CD1c-positive myeloid dendritic cell (primary cell): Measurements from ENCODE around the gene RNF125.
"Not testable (repeated sequence)": the region's sequence is repeated elsewhere in the genome, so short reads cannot be mapped to it uniquely, and the experiment has no call there.

ENCODE experiments used
- DNase-seq: peaks from one replicate; pipeline ENCODE4 v3.0.0-alpha.2; 2016; ENCODE audit errors: extremely low spot score

RNF125 gene

DNA sequence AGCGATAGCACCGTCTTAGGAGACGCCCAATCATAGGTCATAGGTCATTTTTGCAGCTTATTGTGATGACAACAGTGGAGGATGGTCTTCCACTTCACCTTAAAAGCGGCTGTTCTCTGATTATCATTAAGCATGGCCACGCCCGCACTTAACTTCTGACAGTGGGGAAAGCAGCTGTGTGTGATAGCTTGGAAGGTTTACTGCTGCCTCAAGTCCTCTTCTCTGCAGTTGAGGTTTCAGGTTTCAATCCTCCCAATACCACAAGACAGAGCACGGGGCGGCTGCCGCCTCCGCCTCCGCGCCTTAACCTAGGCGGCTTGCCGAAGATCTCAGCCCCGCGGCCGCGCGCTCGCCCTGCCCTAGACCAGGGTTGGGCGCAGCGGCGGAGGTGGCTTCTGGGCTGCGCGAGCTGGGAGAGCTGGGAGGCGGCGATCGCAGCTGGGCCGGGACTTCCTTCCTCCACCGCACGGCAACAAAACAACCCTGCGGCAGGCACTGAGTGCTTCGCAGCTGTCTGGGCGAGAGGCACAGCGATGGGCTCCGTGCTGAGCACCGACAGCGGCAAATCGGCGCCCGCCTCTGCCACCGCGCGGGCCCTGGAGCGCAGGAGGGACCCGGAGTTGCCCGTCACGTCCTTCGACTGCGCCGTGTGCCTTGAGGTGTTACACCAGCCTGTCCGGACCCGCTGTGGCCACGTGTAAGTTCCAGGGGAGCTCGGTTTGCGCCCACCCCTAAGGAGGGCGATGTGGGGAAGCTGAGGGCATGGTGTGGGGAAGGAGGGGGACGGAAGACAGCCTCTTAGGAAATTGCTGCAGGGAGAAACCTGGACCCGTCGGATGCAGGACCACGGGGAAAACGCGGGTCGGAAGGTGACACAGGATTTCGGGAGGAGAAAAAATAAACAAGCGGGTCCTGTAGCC is at the start of gene RNF125:
TSS of gene RNF125 (plus strand) at position 495 of the 920 bp plus-strand sequence. CDS start at position 534, 39 bp downstream.
- DNase-seq: peak; percentile 93

DNA sequence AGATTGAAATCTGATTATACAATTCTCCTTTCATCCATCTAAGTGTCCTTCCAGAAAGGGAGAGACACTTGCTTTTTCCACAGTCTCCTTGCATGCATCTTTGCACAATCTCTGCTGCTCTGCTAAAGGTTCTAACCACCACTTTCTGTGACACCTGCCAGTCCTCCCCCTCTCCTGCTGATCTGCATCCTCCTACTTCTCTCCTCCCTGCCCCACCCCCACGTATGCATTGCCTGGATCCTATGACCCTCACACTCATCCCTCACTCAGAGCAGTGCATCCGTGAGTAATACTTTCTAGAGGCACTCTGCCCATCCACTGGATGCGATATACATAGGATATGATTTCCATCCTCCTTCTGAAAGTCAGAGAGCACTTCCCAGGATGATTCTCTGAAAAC is 48.0 kb upstream of the RNF125 start:
- no peak for DNase-seq

DNA sequence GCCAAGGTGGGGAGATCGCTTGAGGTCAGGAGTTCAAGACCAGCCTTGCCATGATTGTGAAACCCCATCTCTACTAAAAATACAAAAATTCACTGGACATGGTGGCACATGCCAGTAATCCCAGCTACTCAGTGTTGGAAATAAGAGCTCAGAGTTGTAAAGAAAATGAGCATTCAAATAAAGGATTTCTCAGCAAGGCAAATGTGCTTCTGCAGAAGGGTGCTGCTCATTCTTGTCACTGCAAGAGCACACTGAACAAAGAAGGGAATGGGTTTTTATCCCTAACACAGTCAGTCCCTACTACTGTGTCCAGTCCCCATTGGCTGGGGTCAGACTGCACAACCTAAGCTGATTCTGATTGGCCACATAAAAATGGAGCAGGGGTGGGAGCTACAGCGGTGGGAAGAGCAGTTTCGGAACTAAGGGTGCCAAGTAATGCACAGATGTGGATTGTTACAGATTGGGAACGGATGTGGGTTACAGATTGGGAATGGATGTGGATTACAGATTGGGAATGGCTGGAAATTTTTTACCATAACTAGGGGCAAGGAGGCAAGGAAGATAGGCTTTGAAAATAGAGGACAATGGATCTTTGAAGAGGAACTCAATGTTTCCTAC is 44.6 kb upstream of the RNF125 start:
- no peak for DNase-seq

DNA sequence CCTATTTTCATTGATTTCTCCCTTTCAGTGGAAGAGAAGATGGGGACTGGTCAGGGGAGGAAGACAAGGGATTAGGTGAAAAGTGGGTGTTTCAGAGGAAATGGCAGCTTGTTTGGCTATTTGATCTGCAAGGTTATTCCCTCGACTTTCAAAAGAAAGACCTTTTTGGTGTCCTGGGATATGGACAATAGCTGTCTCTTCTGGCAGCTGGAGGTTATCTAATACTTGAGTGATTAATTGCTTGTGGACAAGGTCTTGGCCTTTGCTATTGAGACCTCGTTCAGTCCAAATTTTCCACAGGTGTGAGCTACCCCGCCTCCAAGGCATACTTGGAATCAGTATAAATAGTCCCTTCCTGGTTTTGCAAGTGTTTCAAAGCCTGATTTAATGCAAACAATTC is 42.4 kb upstream of the RNF125 start:
- no peak for DNase-seq

DNA sequence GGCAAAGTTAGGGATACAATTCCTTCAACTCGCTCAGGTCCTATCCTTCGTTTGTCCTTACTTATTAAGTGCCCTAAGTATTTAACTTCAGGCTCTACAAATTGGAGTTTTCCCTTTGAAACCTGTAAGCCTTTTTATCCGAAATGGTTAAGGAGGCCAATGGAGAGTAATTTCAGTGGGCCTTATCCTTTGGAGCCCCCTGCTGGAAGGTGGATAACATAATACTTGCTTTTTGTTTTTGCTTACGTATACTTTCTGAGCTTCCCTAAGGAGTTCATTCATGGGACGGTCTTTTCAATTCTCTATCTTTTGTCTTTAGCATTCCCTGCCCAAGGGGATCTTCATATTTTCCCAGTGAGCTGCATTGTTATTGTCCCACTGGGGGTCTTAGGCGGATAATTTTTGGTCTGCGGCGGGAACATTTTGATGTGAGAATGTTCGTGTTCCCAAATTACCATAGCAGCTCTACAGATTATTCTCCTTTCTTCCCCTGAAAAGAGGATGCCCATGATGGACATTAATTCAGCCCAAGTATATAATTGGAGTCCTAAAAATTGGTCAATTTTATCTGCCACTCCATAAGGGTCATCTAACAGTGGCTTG is 41.3 kb upstream of the RNF125 start:
- peak; percentile 51 for DNase-seq

DNA sequence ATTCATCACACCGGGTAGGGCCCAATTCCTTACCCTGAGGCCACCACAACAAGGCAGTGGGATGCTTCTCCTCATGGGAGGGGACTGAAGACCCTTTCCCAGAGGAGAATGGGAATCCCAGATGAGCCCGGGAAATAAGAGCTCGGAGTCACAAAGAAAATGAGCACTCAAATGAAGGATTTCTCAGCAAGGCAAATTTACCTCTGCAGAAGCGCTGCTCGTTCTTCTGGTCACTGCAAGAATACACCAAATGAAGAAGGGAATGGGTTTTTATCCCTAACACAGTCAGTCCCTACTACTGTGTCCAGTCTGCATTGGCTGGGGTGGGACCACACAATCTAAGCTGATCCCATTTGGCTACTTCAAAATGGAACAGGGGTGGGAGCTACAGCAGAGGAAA is 40.0 kb upstream of the RNF125 start:
- DNase-seq: no peak

DNA sequence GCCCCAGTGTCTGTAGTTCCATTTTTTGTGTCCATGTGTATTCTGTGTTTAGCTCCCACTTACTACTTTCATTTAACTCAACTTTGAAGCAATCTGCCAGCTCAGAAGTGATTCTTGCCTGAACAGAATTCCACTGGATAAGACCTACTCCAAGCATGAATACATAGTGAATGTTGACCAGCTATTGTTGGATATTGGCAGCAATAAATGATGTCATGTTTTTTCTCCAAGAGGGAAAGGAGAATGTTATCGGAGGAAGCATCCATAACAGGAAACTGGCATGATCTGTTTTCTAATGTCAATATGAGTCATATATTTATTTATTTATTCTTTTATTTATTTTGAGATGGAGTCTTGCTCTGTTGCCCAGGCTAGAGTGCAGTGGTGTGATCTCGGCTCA is 38.9 kb upstream of the RNF125 start:
- no peak for DNase-seq

DNA sequence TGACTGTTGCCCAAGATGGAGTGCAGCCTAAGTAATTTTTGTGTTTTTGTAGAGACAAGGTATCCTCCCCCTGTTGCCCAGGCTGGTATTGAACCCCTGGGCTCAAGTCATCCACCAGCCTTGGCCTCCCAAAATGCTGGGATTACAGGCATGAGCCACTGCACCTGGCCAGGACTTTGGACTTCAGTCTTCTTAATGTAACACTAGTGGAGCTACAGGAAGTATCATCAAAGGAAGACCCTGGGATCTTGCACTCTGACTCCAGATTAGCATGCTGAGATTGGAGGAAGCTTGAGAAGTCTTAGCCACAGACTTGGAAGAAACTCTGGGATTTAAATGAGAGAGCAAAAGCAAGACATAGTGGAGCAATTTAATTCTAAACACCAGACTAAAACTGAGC is 37.8 kb upstream of the RNF125 start:
- DNase-seq: no peak

DNA sequence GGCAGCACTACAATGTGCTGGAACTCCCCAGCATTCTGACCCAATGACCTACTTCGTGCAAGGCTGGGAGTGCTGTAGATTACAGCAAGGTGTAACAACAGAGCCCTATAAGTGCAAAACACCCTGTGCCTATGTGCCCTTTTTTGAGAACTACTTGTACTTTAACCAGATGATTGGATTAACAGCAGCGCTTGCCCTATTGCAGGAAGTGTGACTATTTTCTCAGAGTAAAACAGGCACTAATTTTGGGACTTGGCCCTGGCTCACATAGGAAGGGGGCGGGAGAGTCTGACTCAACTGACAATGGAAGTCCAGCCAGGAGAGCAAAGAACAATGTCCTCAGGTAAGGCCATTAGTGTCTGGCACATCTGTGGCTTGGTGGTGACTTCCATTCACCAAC is 35.6 kb upstream of the RNF125 start:
- DNase-seq: no peak

DNA sequence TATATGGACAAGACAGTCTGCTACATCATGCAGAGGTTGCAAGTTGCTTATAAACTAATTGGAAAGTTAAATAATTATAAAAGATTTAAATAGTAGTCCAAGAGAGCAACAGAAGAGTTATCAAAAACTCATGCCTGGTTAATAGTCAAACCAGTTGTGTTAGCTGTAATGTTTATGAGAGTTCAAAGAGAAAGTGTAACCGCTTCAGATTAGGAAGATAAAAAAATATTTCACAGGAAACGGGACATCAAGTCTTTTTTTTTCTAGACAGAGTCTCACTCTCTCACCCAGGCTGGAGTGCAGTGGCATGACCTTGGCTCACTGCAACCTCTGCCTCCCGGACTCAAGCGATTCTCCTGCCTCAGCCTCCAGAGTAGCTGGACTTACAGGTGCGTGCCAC is 34.6 kb upstream of the RNF125 start:
- DNase-seq: no peak

DNA sequence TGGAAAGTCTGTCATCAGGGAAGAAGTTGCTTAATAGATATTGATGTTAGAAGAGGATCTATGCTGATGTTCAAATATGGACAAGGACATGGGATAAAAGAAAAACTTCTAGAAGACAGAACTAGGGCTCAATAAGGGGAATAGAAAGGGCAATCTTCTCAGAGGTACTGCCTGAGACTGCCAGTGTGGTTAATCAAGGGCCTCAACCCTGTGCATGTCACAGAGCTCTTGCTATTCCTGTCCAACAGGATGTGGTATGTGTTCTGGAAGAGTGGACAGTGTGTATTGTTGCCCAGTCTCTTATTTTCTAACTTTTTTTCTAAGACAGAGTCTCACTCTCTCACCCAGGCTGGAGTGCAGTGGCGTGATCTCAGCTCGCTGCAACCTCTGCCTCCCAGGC is 27.8 kb upstream of the RNF125 start:
- DNase-seq: no peak

DNA sequence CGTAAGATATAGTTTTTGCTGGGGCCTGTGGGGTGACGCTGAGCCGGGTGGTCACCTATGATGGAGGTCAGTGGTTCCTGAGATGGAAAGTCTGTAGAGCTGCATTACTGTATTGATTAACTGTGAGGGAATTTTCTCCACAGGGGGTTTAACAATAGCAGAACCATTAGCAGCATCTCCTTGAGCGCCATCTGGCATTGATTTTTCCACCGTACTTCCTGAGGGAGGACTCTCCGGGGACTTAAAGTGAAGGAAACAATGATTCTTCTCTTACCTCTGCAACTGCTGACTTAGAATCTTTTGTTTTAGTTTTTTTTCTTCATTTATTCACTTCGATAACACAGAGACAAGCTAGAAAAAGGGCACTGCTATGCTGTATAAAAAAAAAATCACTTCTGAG is 22.6 kb upstream of the RNF125 start:
- no peak for DNase-seq

DNA sequence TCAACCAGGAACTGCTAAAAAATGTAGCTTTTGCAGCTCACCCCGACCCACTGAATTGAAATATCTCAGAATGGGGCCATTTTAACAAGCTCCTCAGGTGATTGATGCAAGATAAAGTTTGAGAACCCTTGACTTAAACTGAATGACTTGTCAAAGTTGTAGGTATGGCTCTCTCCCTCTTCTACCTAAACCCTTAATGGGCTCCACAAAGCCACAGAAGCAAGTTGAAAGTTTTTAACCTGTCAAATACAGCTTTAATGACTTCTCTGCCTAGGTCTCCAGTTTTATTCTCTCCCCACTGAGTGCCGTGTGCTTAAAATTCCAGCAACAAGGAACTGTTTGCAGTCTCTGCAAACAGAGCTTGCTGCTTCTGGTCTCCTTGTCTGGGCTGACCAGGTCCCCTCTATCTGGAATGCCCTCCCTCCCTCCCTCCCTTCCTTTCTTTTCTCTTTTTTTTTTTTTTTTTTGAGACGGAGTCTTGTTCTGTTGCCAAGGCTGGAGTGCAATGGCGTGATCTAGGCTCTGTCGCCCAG is 19.7 kb upstream of the RNF125 start:
- no peak for DNase-seq

DNA sequence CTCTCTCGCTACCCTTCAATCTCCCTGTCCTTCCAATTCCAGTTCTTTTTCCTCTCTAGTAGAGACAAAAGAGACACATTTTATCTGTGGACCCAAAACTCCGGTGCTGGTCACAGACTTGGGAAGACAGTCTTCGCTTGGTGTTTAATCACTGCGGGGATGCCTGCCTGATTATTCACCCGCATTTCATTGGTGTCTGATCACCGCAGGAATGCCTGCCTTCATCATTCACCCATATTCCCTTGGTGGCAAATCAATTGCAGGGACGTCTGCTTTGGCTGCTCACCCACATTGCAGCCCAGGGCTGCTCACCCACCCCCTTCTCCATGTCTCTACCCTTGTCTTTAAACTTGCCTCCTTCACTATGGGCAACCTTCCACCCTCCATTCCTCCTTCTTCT is 17.5 kb upstream of the RNF125 start:
- not testable (repeated sequence) for DNase-seq

DNA sequence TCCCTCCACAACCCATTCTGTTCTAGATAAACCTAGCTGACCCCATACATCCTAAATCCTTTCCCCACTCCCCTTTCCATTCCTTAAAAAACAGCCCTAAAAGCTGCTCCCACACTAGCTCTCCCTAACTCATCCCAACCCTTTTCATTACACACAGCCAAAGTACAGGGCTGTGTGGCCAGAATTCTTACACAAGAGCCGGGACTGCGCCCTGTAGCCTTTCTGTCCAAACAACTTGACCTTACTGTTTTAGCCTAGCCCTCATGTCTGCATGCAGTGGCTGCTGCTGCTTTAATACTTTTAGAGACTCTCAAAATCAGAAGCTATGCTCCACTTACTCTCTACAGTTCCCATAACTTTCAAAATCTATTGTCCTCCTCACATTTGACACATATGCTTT is 14.8 kb upstream of the RNF125 start:
- DNase-seq: not testable (repeated sequence)

DNA sequence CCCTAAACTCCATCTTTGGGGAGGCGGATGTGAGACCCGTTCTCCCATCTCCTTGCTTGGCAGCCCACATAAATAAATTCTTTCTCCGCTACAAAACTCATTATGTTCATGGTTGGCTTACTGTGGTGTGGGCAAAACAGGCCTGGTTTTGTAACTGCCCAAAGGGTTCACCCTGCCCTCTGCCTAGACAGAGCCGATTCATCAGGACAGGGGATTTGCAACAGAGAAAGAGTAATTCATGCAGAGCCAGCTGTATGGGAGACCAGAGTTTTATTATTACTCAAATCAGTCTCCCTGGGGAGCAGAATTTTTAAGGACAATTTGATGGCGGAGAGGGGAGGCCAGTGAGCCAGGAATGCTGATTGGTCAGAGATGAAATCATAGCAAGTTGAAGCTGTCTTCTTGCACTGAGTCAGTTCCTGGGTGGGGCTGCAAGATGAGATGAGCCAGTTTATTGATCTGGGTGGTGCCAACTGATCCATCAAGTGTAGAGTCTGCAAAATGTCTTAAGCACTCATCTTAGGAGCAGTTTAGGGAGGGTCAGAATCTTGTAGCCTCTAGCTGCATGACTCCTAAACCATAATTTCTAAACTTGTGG is 8.4 kb upstream of the RNF125 start:
- DNase-seq: no peak

DNA sequence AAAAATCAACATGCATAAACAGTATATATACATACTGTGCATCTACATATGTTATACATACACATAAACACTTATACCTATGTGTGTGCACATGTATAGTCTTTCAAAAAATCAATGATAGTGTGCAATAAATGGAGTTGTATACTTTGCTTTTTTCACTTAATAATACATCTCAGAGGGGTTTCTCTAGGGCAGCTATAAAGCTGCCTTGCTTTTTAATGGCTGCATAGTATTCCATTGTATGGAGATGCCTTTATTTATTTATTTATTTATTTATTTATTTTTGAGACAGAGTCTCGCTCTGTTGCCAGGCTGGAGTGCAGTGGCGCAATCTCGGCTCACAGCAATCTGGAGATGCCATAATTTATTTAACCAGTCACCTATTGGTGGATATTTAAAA is 7.4 kb upstream of the RNF125 start:
- no peak for DNase-seq

DNA sequence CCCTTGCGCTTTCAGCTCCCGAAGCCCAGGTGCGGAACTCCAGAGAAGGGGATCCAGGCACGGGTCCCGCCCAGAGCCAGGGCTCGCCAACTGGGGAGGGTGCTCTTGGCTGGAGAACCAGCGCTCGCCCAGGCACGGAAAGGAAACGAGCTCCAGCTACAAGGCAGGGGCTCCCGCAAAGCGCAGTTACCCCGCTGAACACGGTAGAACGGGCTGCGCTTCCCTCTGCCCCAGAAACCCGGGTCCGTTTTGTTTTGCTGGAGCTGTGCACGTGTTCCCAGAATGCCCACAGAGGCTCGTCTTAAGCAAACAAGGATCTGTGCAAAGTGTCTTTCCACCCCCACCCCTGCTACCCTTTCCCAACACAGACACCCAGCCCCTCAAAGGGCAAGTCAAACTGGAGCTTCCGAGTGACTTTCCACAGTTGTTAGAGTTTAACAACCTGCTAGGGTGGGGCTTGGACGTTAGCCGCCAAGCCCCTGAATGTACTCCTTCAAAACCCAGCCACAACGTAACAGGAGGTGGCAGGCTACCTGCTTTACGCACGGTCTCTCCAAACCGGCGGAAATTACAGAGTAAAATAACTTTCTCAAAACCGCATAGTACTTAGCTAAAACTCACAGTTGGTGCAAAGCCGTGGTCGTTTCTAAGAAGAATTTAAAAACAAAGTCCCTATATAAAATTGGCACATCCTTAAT is 775 bp downstream of the RNF125 start:
- DNase-seq: peak; percentile 51

DNA sequence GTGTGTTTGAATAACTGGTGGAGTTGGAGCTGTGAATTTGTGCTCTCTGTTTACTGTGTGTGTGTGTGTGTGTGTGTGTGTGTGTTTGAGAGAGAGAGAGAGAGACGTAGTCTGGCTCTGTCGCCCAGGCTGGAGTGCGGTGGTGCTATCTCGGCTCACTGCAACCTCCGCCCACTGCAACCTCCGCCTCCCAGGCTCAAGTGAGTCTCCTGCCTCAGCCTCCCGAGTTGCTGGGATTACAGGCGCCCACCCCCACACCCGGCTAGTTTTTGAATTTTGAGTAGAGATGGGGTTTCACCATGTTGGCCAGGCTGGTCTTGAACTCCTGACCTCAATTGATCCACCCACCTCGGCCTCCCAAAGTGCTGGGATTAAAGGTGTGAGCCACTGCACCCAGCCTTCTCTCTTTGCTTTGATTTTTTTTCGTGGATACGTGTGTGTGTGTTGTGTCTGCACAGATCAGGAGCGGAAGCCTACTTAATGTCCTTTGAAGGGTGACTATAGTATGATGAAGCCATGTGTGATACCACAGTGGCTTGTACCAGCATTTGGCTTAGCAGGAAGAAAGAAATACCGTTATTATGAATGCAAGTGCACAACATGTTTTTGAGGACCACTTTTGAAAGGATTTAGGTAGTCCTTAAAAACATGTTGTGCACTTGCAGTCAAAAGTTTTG is 1.5 kb downstream of the RNF125 start:
- not testable (repeated sequence) for DNase-seq

DNA sequence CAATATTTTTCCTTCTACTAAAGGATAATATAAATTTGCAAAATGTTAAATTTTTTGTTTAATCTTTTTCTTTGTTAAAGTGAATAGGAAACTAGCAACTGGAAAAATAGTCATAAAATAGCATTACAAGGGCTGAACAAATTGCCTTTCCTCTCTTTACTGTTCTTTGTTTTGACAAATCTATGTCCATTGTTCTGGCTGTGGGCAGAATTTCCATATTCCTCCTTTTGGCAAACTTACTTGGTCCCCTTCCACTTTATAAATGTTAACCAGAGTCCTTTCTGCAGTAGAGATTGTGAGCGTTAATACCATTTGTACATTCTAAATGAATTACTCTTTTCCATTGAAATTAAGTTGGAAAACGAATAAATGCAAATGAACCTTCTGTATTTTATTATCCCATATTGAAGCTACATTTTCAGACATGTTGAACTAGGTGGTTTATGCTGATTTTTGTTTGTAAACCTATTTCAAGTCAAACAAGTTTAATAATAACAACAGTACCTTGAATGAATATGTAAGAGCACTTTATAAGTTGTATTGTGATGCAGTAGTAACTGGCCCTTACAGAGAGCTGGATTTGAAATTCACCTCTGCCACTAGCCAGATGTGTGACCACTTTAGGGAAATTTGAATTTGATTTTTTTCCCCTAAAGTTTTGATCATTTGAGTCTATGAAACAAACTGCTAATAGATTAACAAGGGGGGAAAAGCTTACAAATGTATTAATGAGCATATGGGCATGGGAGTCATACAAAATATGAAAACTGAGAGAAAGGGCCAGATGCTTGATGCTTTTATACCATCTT is 3.3 kb downstream of the RNF125 start:
- DNase-seq: no peak
